Panc1 (cell line): ENCODE data around the gene MAMLD1. TPM values are rescaled to one million over a fixed set of nuclear protein-coding genes. Genes with fewer than 3 reads are reported as not detected.

Source experiments
- ATAC-seq: fragments of 200-7000 bp; cut with Tn5 transposase; 2 replicates; pipeline ENCODE4 v1.9.1; 2020; ENCODE audit warnings: mild to moderate bottlenecking, moderate library complexity
- BruUV-seq: library from RNA; stranded (reverse); fragments of 400-500 nt; replicated peaks from 2 replicates; lab custom pipeline; 2021; lab: Mats Ljungman, UMichigan
- CTCF ChIA-PET: fragments of 300-600 bp; sonication (Branson Sonifier 250); formaldehyde crosslinking; loops from one replicate; lab custom pipeline; 2022; ENCODE audit warnings: antibody characterized with exemption; lab: Charles Lee
- POLR2A ChIA-PET: fragments of 300-600 bp; sonication (Branson Sonifier 250); formaldehyde crosslinking; loops from one replicate; lab custom pipeline; 2022; ENCODE audit warnings: antibody characterized with exemption; lab: Charles Lee
- DNase-seq: peaks from one replicate; pipeline ENCODE4 v3.0.0-alpha.2; 2010; ENCODE audit warnings: low read depth, low spot score
- H3K27ac ChIP-seq: 2 replicates; pipeline ENCODE4 v1.5.1; 2011; ENCODE audit warnings: mild to moderate bottlenecking, low read length, inconsistent platforms
- H3K27me3 ChIP-seq: fragments of 200-500 bp; sonication (Bioruptor generic); 2 replicates; pipeline ENCODE4 v1.6.0; 2014; ENCODE audit warnings: low read length, inconsistent platforms; ENCODE audit not compliant: control insufficient read depth, insufficient read depth
- H3K36me3 ChIP-seq: fragments of 200-500 bp; sonication (Bioruptor generic); 2 replicates; pipeline ENCODE4 v1.5.1; 2014; ENCODE audit warnings: inconsistent platforms, mild to moderate bottlenecking, low read length, moderate library complexity; ENCODE audit not compliant: control insufficient read depth, insufficient read depth
- H3K4me1 ChIP-seq: 2 replicates; pipeline ENCODE4 v1.5.1; 2011; ENCODE audit warnings: inconsistent platforms, mild to moderate bottlenecking, low read length, moderate library complexity; ENCODE audit not compliant: control insufficient read depth, insufficient read depth
- H3K4me3 ChIP-seq, 2 experiments: 2 replicates each; pipeline ENCODE4 v1.5.1; 2011 to 2012; ENCODE audit warnings: low read depth in 2 of 2, low read length in 2 of 2, mild to moderate bottlenecking in 2 of 2, inconsistent platforms in 1 of 2, moderate library complexity in 1 of 2
- H3K9me3 ChIP-seq: fragments of 200-500 bp; sonication (Bioruptor generic); 2 replicates; pipeline ENCODE4 v1.5.1; 2014; ENCODE audit warnings: low read depth, mild to moderate bottlenecking, inconsistent platforms, low read length, moderate library complexity; ENCODE audit not compliant: control insufficient read depth, insufficient read depth
- CTCF ChIP-seq: fragments of 450-650 bp; IDR thresholded peaks from 2 replicates; pipeline ENCODE4 v1.5.1; 2017; ENCODE audit warnings: mild to moderate bottlenecking
- POLR2AphosphoS5 ChIP-seq: IDR thresholded peaks from 2 replicates; pipeline ENCODE4 v1.6.1; 2012; ENCODE audit warnings: mild to moderate bottlenecking, low read depth, low read length, moderate library complexity
- REST ChIP-seq, 2 experiments: IDR thresholded peaks; 2 replicates each; pipeline ENCODE4 v1.6.1; 2011 to 2012; ENCODE audit warnings: low read depth in 2 of 2, control low read depth in 1 of 2, low read length in 1 of 2, mild to moderate bottlenecking in 1 of 2, moderate library complexity in 1 of 2; ENCODE audit not compliant: insufficient read depth in 1 of 2
- SIN3A ChIP-seq: IDR thresholded peaks from 2 replicates; pipeline ENCODE4 v1.6.1; 2012; ENCODE audit warnings: low read depth, mild to moderate bottlenecking, low read length, moderate library complexity, borderline replicate concordance; ENCODE audit not compliant: insufficient read depth
- TCF7L2 ChIP-seq: IDR thresholded peaks from 2 replicates; pipeline ENCODE4 v1.6.1; 2011; ENCODE audit warnings: mild to moderate bottlenecking, low read depth, low read length, inconsistent platforms
- in situ Hi-C: cut with HindIII; loops from 2 replicates; pipeline ENCODE4 v1.10.0; 2016; ENCODE audit warnings: low sequenced_read_pairs, low pct_unique_long_range_greater_than_20kb
- intact Hi-C: fragments of 100-400 bp; cut with micrococcal nuclease; formaldehyde crosslinking; loops from one replicate; pipeline ENCODE4 v1.10.0; 2022; ENCODE audit not compliant: unreplicated experiment
- total RNA-seq: library from RNA; stranded (reverse); gene quantifications from one replicate; pipeline ENCODE4 v1.2.1, GENCODE V29; 2021; ENCODE audit not compliant: unreplicated experiment

MAMLD1 gene
- total RNA-seq, 1 experiment from 2014 or later, result 2.1 TPM

DNA sequence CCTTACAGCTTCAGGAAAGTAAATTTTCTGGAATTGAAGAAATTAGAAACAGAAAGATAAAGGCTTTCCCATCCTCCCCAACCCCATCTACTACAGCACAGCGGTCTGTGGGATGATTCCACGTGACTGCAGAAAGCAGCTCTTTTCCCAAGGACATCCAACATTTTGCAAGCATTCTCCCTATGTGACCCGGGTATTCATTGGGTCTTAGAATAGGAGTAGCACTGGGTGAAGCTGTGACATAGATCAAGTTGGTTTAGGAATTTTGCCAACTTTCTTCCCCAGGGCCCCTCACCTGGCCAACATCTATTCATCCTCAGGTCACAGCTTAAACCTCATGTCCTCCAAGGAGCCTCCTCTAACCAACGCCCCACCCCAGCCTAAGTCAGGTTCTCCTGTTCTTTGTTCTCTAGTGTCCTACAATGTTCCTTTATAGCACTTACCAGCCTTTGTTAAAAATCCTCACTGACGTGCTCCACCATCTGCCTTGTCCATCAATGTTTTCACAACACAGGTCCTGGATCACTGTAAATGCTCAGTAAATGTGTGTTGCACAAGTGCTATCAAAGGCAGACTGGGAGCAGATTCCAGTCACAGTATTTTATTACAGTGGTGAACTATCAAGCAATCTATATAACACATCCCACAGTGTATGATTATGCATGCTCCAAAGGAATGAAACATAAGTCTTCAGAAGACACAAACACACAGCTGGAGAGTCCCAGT is 124.4 kb downstream of the MAMLD1 start:
- no peaks in the 10 kb centered on the region for H3K4me1 ChIP-seq
- no peak for TF ChIP-seq CTCF
- TF ChIP-seq TCF7L2, result no peak
- no peak for TF ChIP-seq REST (IDR thresholded peaks at IDR 0.05; ENCODE audit: insufficient read depth in 1 of 2, low read depth in 2 of 2, low read length in 1 of 2)
- TF ChIP-seq SIN3A, result no peak
- no peak for TF ChIP-seq POLR2AphosphoS5
- no peak overlapping the region for H3K4me3 ChIP-seq
- ChIA-PET CTCF (no interaction called here), POLR2A (no interaction called here)
- intact Hi-C loops, result loop anchor here (2.0 to 5.0 kb wide), 2 partner anchors 120 to 525 kb away; no protein-coding TSS in a partner anchor
- no peaks in the 10 kb centered on the region for H3K36me3 ChIP-seq
- in situ Hi-C loops, result no loop called here
- ATAC-seq, result no peak
- no peak for DNase-seq
- H3K27me3 ChIP-seq, result no peaks in the 10 kb centered on the region
- BruUV-seq, result no TSS peak
- no peak overlapping the region for H3K27ac ChIP-seq
- H3K9me3 ChIP-seq, result no peaks in the 10 kb centered on the region

GRCh38 chrX:150489359-150490015 is 126.4 kb downstream of the MAMLD1 start:
- POLR2A ChIA-PET, result no interaction called here
- no TSS peak for BruUV-seq

More at GRCh38 chrX:150489359-150490015, 126.4 kb downstream of the MAMLD1 start:
- no peaks in the 10 kb centered on the region for H3K9me3 ChIP-seq
- DNase-seq (no peak), ATAC-seq (no peak)
- H3K4me1 ChIP-seq, result no peaks in the 10 kb centered on the region
- TF ChIP-seq REST (IDR thresholded peaks at IDR 0.05; ENCODE audit: insufficient read depth in 1 of 2, low read depth in 2 of 2, low read length in 1 of 2) (no peak), TCF7L2 (no peak), SIN3A (no peak)
- no peaks in the 10 kb centered on the region for H3K27me3 ChIP-seq
- no peak overlapping the region for H3K4me3 ChIP-seq
- H3K27ac ChIP-seq, result no peak overlapping the region
- in situ Hi-C loops (no loop called here), intact Hi-C loops (loop anchor here (5.0 kb wide), 1 partner anchor 122 kb away; no protein-coding TSS in a partner anchor)
- no peaks in the 10 kb centered on the region for H3K36me3 ChIP-seq
- CTCF ChIA-PET, result no interaction called here
